Measurements from ENCODE around the gene PCMT1.
"Not testable (repeated sequence)": the region's sequence is repeated elsewhere in the genome, so short reads cannot be mapped to it uniquely, and the experiment has no call there.

Gene PCMT1

GRCh38 chr6:149751239-149751638, 1.7 kb downstream of the PCMT1 start:
- no peak for DNase-seq

- DNase-seq: not testable (repeated sequence)
Observed at GRCh38 chr6:149751920-149752319, 2.4 kb downstream of the PCMT1 start.

DNA sequence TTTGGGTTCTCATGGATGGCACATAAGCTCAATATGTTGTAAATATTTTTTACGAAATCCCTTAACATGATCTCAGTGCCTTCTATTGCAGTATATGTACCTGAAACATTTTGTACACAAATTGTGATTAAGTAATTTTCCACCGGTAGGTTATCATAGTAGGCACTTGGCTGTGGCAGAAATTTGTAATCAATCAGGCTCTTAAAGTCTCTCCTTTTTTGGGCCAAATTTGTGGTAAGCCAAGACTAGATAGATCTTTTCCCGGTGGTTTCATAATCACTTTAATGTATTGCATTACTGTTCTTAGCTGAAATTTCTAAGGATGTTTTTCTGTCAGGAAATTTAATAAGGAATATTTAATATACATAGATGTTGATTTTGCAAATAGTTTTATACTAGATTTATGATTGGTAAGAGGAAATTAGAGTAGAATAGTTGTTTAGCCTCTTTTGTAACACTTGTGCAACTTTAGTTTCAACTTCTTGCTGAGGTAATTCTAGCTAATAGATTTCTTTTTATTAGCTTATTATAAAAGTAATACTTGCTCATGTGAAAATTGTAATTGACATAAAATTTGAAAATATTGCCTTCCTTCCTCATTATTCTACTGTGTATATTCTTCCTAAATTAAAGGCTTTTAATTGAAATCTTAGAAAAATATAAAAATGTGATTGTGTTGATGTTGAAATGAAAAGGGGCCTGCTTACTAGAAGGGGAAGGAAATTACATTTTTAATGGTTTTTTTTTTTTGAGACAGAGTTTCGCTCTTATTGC, 3.2 kb downstream of the PCMT1 start:
- DNase-seq: no peak

- DNase-seq: not testable (repeated sequence)
Observed at GRCh38 chr6:149753374-149753637, 3.8 kb downstream of the PCMT1 start.

DNA sequence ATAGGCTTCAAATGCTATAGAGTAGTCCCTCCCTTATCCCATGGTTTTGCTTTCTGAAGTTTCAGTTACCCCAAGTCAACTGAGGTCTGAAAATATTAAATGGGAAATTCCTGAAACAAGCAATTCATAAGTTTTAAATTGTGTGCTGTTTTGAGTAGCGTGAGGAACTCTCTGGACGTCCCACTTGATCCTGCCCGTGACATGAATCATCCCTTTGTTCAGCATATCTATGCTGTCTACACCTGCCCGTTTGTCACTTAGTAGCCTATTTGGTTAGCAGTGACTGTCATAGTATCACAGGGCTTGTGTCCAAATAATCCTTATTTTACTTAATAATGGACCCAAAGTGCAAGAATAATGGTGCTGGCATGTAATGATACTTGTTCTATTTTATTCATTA, 5.0 kb downstream of the PCMT1 start:
- no peak for DNase-seq

DNA sequence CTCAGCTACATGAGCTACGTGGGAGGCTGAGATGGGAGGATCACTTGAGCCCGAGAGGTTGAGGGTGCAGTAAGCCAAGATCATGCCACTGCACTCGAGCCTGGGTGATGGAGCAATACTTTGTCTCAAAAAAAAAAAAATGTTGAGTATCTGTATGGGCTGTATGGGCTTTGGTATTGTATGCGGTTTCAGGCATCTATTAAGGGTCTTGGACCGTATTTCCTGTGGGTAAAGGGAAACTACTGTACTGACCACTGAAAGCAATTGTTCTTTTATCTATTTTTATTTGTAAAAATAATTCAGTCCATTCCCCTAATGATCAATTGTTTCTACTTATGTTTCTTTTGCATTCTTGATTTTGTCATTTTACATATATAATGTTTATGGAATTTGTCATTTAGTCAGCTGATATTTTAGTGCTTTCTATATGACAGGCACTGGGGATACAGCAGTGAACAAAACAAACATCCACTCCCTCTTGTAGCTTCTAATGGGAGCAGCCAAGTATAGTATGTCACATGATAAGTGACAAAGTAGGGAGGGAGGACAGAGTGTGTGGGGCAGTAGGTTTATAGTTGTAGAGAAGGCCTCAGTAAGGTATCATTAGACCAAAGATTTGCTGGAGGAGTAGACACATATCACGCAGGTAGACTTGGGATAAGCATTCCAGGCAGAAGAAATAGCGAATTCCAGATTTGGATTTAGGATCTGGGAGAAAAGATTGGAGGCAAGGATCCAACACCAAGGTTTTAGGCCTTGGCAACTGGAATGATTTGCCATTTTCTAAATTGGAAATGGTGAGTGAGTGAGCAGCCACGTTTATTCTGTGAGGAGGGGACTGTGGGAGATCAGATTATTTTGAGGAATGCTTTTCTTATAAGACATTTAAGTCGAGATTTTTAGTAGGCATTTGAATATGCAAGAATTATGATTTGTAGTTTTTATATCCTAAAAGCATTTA, 6.0 kb downstream of the PCMT1 start:
- DNase-seq: no peak

- no peak for DNase-seq
Observed at GRCh38 chr6:149756261-149756636, 6.7 kb downstream of the PCMT1 start.

DNA sequence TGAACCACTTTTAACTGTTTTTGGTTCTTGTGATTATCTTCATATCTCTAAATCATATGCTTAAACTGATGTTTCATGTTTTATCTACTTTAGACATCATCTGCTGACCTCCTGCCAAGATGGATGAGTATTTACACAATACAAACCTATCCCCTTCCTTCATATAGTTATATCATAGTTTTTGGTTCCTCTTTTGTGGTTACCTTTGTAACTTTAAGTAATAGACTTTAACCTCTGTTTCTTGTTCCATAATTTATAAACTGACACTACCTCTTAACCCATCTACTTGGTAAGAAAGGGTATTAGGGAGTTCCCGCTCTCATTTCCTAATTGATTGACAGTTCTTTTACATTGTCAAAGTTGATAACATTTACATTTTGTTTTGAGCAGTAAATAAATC, 11.9 kb downstream of the PCMT1 start:
- DNase-seq: no peak

- no peak for DNase-seq
Observed at GRCh38 chr6:149763866-149764265, 14.3 kb downstream of the PCMT1 start.

GRCh38 chr6:149766156-149766769, 16.7 kb downstream of the PCMT1 start:
- peak; percentile 0 for DNase-seq

GRCh38 chr6:149769676-149770075, 20.1 kb downstream of the PCMT1 start:
- DNase-seq: no peak

DNA sequence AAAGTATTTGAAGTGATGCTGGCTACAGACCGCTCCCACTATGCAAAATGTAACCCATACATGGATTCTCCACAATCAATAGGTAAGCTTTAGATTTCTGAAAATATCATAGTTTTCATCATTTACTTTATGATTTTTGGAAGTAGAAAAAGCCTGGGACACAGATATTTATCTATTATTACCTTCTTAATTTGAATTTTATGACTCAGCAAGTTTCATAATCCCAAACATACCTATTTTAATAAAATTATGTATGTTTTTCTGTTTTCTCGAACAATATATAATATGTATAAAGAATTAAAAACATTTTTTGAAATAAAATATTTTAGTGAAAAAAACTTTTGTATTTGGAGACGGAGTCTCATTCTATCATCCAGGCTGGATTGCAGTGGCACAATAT, 21.6 kb downstream of the PCMT1 start:
- no peak for DNase-seq

- no peak for DNase-seq
Observed at GRCh38 chr6:149771925-149772324, 22.4 kb downstream of the PCMT1 start.

DNA sequence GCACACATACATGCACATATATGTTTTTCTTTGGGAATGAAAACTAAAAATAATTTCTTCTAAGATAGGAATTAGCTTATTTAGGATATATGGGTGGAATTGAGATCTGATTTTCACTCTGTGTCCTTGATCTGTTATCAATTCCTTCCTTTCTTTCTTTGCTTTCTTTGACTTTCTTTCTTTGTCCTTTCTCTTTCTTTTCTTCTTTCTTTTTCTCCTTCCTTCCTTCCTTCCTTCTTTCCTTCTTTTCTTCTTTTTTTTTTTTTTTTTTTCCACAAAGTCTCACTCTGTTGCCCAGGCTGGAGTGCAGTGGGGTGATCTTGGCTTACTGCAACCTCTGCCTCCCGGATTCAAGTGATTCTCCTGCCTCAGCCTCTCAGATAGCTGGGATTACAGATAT, 28.1 kb downstream of the PCMT1 start:
- DNase-seq: no peak

- DNase-seq: no peak
Observed at GRCh38 chr6:149779644-149779963, 30.1 kb downstream of the PCMT1 start.

DNA sequence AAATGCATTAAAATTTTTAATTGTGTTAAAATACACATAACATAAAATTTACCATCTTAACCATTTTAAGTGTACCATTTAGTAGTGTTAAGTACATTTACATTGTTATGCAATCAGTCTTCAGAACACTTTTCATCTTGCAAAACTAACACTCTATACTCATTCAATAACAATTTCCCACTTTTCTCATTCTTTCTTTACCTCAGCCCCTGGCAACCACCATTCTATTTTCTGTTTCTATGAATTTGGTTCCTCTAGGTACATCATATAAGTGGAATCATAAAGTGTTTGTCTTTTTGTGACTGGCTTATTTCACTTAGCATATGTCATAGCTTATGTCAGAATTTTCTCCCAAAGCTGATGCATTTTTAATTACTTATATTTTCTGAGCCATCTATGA, 32.2 kb downstream of the PCMT1 start:
- DNase-seq: no peak

- DNase-seq: no peak
Observed at GRCh38 chr6:149782337-149782736, 32.8 kb downstream of the PCMT1 start.

DNA sequence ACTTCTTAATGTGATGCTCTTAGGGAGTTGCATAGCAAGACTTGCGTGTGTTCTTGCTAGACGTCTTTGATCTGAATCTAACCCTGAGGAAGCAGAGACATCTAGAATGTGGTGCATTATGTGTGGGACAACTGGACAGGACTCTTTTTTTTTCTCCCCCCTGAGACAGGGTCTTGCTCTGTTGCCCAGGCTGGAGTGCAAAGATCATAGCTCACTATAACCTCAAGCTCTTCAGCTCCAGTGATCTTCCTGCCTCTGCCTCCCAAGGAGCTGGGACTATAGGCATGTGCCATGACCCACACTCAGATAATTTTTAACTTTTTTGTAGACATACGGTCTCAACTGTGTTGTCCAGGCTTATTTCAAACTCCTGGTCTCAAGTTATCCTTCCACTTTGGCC, 34.0 kb downstream of the PCMT1 start:
- no peak for DNase-seq

- DNase-seq: no peak
Observed at GRCh38 chr6:149806127-149806526, 56.6 kb downstream of the PCMT1 start.

- DNase-seq: no peak
Observed at GRCh38 chr6:149809798-149810197, 60.3 kb downstream of the PCMT1 start.

GRCh38 chr6:149813351-149813750, 63.8 kb downstream of the PCMT1 start:
- DNase-seq: no peak

DNA sequence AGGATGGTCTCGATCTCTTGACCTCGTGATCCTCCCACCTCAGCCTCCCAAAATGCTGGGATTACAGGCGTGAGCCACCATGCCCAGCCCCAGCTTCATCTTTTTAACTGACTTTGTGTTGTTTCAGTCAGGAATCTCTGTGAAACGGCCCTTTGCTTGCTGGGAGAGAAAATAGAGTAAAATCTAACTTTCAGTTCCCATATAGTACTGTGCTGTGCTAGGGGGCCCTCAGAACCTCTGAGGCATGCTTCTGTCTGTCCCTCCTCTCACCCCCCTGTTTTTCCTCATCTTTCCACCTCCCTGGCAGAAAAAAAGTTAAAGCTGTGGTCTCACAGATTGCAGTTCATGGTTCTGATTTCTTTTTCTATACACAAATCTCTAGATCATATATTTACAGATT, 66.2 kb downstream of the PCMT1 start:
- no peak for DNase-seq

- no peak for DNase-seq
Observed at GRCh38 chr6:149820506-149820905, 71.0 kb downstream of the PCMT1 start.

DNA sequence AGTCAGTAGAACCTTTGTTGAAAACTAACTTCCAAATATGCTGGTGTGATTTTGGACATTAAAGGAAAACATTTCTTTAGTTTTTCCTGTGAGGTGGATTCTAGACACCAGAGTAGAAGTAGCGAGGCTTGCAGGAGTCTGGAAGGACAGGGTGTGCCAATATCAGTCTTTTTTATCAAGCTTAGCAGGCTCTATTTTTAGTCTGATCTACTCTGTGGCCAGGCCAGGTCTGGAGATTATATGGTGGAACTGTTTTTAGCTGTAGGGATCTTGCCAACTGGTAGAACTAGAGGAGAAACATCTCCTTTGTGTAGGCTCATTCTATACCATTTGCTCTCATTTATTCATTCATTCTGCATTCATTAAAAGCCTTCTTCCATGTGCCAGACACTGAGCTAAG, 72.0 kb downstream of the PCMT1 start:
- no peak for DNase-seq
